HL-60 (cell line): ENCODE measurements around the gene SLC25A21.

Source experiments
- GABPA ChIP-seq: IDR thresholded peaks from 2 replicates; pipeline ENCODE4 v1.6.1; 2012; ENCODE audit warnings: low read depth
- POLR2AphosphoS5 ChIP-seq: IDR thresholded peaks from 2 replicates; pipeline ENCODE4 v1.6.1; 2012; ENCODE audit warnings: low read depth
- SPI1 ChIP-seq: IDR thresholded peaks from 2 replicates; pipeline ENCODE4 v1.6.1; 2012; ENCODE audit warnings: low read depth, mild to moderate bottlenecking, borderline replicate concordance
- TF ChIP-seq, protein P1 (sequence below): IDR thresholded peaks from one replicate; pipeline ENCODE4 v1.5.1; 2011; ENCODE audit warnings: low read length, control low read depth, inconsistent platforms; ENCODE audit not compliant: insufficient read depth
- TF ChIP-seq, protein P2 (sequence below): IDR thresholded peaks from 2 replicates; pipeline ENCODE4 v1.6.1; 2012; ENCODE audit warnings: low read depth; ENCODE audit not compliant: insufficient replicate concordance

DNA sequence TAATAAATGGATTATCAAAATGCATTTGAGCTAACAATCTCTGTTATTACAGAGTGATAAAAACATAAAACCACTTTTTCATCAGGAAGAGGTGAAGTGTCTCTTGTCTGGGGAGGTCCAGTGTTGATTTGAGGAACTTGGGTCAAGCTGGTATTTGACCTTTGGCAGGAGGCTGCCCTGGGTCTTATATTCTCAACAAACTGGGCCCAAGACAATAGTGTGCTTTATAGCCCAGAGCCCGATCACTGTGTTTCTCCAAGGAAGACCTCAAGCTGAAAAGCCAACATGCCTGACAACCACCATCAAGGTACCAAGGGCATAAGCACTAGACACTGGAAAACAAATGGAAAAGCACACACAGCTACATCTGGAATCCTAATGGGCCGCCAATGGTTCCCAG lies 137.0 kb downstream of the SLC25A21 start:
- TF ChIP-seq, protein P1, sequence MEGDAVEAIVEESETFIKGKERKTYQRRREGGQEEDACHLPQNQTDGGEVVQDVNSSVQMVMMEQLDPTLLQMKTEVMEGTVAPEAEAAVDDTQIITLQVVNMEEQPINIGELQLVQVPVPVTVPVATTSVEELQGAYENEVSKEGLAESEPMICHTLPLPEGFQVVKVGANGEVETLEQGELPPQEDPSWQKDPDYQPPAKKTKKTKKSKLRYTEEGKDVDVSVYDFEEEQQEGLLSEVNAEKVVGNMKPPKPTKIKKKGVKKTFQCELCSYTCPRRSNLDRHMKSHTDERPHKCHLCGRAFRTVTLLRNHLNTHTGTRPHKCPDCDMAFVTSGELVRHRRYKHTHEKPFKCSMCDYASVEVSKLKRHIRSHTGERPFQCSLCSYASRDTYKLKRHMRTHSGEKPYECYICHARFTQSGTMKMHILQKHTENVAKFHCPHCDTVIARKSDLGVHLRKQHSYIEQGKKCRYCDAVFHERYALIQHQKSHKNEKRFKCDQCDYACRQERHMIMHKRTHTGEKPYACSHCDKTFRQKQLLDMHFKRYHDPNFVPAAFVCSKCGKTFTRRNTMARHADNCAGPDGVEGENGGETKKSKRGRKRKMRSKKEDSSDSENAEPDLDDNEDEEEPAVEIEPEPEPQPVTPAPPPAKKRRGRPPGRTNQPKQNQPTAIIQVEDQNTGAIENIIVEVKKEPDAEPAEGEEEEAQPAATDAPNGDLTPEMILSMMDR = no peak
- no peak for TF ChIP-seq POLR2AphosphoS5
- no peak for TF ChIP-seq GABPA
- TF ChIP-seq, protein P2, sequence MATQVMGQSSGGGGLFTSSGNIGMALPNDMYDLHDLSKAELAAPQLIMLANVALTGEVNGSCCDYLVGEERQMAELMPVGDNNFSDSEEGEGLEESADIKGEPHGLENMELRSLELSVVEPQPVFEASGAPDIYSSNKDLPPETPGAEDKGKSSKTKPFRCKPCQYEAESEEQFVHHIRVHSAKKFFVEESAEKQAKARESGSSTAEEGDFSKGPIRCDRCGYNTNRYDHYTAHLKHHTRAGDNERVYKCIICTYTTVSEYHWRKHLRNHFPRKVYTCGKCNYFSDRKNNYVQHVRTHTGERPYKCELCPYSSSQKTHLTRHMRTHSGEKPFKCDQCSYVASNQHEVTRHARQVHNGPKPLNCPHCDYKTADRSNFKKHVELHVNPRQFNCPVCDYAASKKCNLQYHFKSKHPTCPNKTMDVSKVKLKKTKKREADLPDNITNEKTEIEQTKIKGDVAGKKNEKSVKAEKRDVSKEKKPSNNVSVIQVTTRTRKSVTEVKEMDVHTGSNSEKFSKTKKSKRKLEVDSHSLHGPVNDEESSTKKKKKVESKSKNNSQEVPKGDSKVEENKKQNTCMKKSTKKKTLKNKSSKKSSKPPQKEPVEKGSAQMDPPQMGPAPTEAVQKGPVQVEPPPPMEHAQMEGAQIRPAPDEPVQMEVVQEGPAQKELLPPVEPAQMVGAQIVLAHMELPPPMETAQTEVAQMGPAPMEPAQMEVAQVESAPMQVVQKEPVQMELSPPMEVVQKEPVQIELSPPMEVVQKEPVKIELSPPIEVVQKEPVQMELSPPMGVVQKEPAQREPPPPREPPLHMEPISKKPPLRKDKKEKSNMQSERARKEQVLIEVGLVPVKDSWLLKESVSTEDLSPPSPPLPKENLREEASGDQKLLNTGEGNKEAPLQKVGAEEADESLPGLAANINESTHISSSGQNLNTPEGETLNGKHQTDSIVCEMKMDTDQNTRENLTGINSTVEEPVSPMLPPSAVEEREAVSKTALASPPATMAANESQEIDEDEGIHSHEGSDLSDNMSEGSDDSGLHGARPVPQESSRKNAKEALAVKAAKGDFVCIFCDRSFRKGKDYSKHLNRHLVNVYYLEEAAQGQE = no peak
- no peak for TF ChIP-seq SPI1
